GM15510 (cell line): ENCODE results near the gene RASA1.

ENCODE experiments used
- POLR2A ChIP-seq: IDR thresholded peaks from 3 replicates; pipeline ENCODE4 v1.6.1; 2011; ENCODE audit warnings: borderline replicate concordance; ENCODE audit not compliant: insufficient read length; ENCODE audit errors: extremely low read depth

RASA1 gene

GRCh38 chr5:87372705-87373104, 105.0 kb downstream of the RASA1 start:
- TF ChIP-seq POLR2A: no peak

- TF ChIP-seq POLR2A: no peak
Observed at GRCh38 chr5:87382224-87382623, 114.5 kb downstream of the RASA1 start.

GRCh38 chr5:87383216-87383615, 115.5 kb downstream of the RASA1 start:
- no peak for TF ChIP-seq POLR2A

- TF ChIP-seq POLR2A: no peak
Observed at GRCh38 chr5:87385802-87386201, 118.1 kb downstream of the RASA1 start.

- no peak for TF ChIP-seq POLR2A
Observed at GRCh38 chr5:87388129-87388528, 120.4 kb downstream of the RASA1 start.

- no peak for TF ChIP-seq POLR2A
Observed at GRCh38 chr5:87389296-87390034, 121.8 kb downstream of the RASA1 start.

- TF ChIP-seq POLR2A: no peak
Observed at GRCh38 chr5:87390075-87390474, 122.4 kb downstream of the RASA1 start.

- TF ChIP-seq POLR2A: no peak
Observed at GRCh38 chr5:87390576-87391199, 123.0 kb downstream of the RASA1 start.

GRCh38 chr5:87392170-87392569, 124.5 kb downstream of the RASA1 start:
- TF ChIP-seq POLR2A: no peak

GRCh38 chr5:87392801-87393200, 125.1 kb downstream of the RASA1 start:
- no peak for TF ChIP-seq POLR2A

GRCh38 chr5:87393331-87393730, 125.6 kb downstream of the RASA1 start:
- TF ChIP-seq POLR2A: no peak

GRCh38 chr5:87394411-87395165, 126.9 kb downstream of the RASA1 start:
- TF ChIP-seq POLR2A: no peak

GRCh38 chr5:87398981-87399614, 131.4 kb downstream of the RASA1 start:
- no peak for TF ChIP-seq POLR2A

GRCh38 chr5:87399720-87400119, 132.0 kb downstream of the RASA1 start:
- TF ChIP-seq POLR2A: no peak

GRCh38 chr5:87400305-87400899, 132.7 kb downstream of the RASA1 start:
- no peak for TF ChIP-seq POLR2A
